Renal pelvis (tissue), 4 donors: ENCODE measurements around the gene POGZ. TPM values are rescaled to one million over a fixed set of nuclear protein-coding genes. Genes with fewer than 3 reads are reported as not detected.
A peak's percentile ranks its signal among the peaks of the same experiment; 100 is the strongest.
"Not testable (repeated sequence)": the region's sequence is repeated elsewhere in the genome, so short reads cannot be mapped to it uniquely, and the experiment has no call there.

Experiments
- DNase-seq: peaks from one replicate; pipeline ENCODE4 v3.0.0-alpha.2; 2013
- polyA plus RNA-seq, 3 donors: library from polyadenylated mRNA; unstranded; fragments of 120-200 nt; gene quantifications; one replicate each; pipeline ENCODE4 v1.2.1, GENCODE V29; 2013; ENCODE audit not compliant: insufficient read length in 3 of 3

The POGZ gene
- polyA plus RNA-seq, 3 donors = 94.8 to 158 (median 150) TPM

GRCh38 chr1:151425103-151425502 is 34.2 kb downstream of the POGZ start:
- DNase-seq = no peak

- no peak for DNase-seq
Measured at GRCh38 chr1:151419819-151420218, 39.5 kb downstream of the POGZ start.

DNA sequence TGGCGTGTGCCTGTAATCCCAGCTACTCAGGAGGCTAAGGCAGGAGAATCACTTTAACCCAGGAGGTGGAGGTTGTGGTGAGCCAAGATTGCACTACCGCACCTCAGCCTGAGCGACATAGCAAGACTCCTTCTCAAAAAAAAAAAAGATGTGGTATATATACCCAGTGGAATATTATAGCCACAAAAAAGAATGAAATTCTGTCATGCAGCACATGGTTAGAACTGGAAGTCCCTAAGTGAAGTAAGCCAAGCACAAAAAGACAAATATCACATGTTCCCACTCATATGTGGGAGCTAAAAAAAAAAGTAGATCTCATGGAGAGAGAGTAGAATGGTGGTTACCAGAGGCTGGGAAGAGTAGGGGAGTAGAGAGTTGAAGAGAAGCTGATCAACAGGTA is 41.2 kb downstream of the POGZ start:
- DNase-seq = no peak

DNA sequence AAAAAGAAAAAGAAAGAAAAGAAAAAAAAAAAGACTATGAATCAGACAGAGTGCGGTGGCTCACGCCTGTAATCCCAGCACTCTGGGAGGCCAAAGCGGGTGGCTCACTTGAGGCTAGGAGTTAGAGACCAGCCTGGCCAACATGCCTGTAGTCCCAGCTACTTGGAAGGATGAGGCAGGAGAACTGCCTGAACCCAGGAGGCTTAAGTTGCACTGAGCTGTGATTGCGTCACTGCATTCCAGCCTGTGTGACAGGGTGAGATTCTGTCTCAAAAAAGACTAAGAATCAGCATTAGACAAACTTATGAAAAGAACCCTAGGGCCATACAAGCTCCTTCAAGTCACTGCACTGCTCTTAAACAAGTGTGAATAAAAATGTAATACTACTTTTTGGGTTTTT is 43.1 kb downstream of the POGZ start:
- no peak for DNase-seq

GRCh38 chr1:151411884-151412283 is 47.4 kb downstream of the POGZ start:
- no peak for DNase-seq

- no peak for DNase-seq
Measured at GRCh38 chr1:151408891-151409290, 50.4 kb downstream of the POGZ start.

GRCh38 chr1:151407304-151407703 is 52.0 kb downstream of the POGZ start:
- no peak for DNase-seq

DNA sequence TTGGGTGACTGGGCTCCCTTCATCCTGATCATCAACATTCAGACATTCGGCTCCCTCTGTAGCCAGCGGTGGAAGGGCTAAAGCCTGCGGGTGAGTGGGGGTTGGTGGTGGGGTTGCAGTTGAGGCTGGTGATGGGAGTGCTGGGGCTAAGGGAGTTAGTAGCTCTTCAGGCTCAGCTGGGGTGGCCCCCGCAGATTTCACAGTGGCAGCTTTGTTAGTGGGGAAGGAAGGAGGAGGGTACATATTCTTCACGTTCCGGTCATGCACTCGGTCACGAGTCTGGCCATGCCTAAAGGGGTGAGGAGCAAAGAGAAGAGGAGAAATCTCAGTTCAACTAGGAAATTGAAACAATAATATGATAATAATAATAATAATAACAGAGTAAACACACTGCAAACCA is 53.1 kb downstream of the POGZ start:
- DNase-seq = no peak

- DNase-seq = no peak
Measured at GRCh38 chr1:151405187-151405951, 53.9 kb downstream of the POGZ start.

DNA sequence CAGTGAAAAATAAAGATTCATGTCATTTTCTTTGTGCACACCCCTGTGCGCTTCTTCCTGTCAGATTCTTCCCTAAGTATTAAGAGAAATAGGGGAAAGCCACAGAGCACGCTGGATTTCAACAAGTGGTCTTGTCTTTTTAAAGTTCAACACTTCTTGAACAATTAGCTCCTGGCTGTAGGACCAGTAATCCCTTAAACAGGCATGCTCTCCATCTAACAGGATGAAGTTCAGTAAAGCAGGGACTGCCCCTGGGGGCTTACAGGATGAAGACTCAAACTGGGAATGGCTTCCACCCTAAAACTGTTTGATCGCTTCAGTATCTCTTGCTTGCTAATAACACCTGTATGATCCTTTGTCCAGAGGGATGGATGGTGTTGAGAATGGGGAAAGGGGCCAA is 55.7 kb downstream of the POGZ start:
- no peak for DNase-seq

DNA sequence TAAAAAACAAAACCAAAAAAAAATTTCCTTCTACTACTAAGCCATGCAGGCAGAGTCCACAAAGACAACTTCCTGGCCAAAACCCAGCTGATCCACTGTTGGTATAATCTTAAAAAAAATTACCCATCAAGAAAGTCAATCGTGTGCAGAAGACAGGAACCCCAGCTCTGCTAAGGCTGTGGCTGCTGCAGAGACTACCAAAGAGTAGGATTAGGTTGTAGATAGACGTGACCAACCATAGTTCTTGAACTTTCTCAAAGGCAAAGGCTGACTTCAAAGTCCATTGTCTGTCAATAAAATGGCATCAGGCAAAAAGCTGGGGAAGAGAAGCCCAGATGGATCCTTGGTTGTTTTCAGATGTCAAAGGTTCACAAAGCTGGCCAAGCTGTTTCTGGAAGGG is 56.5 kb downstream of the POGZ start:
- no peak for DNase-seq

DNA sequence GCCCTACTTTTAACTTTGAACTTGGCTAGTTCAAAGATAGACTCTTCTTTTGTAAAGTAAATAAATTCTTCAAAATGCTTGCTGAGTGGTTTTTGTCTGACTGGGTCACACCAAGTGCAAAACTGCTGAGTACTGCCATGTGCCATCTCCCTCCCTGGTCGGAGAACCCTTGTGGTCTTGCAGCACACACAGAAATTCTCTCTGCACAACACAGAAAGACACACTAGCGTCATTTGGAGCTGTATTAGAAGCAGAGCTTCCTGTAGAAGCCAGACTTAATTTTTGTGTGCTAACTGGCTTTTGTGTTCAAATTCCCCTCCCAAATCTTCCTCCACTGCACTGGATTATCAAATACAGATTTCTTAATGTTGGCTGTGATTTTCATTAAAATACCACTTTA is 57.4 kb downstream of the POGZ start:
- DNase-seq = no peak

DNA sequence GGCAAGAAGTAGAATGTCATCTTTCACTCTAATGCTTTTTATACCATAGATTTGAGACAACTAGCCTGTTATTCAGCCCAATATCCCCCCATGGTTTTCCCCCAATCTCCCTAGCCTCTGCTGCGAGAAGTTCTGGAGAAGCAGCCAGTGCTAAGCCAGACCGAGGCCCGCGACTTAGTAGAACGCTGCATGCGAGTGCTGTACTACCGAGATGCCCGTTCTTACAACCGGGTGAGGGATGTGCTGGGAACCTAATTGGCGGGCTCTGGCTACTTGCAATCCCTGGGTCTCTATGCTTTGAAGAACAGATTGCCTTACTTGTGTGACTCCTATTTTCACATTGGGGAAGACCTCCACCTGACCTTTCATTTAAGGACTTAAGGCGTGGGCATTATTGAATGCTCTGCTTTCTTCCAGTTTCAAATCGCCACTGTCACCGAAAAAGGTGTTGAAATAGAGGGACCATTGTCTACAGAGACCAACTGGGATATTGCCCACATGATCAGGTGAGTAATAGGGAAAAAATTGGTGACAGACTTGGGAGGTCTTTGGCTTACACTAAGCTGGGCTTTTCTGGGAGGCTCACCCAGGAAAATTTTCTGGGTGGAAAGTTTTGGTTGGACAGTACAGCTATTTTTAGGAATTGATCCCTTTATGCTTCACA is 58.0 kb downstream of the POGZ start:
- no peak for DNase-seq

- peak; percentile 95 for DNase-seq
Measured at GRCh38 chr1:151399324-151400171, 59.7 kb downstream of the POGZ start, which contains the start of gene PSMB4. TSS of gene PSMB4 (plus strand) at chr1:151399573. CDS start at chr1:151399588, 15 bp downstream.

DNA sequence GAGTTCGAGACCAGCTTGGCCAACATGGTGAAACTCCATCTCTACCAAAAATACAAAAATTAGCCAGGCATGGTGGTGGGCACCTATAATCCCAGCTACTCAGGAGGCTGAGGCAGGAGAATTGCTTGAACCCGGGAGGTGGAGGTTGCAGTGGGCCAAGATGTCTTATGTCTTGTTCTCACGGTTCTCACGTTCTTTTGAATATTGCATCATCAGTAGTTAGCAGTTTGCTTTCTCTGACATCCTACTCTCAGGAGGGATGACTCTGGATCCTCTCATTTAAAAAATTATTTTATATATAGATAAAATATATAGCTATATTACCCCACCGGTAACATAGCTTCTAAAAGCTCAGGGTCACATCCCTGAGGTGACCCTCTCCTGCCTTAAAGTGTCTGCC is 63.0 kb downstream of the POGZ start:
- DNase-seq = not testable (repeated sequence)

- no peak for DNase-seq
Measured at GRCh38 chr1:151393583-151393982, 65.7 kb downstream of the POGZ start.

DNA sequence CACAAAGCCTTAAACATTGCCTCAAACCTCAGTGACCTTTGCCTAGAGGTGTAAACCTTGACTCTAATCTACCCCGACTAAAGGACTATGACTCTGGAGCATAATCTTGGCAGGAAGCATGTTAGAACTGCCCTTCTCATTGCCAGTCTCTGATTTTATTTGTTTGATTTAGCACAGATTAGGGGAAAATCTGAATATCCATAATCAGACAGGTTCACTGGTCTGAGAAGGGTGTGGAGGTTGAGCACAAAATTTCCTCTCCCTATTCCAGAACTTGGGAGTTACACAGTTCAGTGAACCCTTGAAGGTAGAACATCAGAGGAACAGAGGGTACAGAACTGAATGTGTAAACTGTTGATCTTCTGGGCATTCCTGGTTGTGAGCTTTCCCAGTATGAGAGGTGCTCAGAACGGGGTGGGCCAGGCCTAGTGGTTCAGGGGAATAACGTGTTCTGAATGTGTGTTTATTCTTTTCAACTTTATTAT is 68.2 kb downstream of the POGZ start:
- no peak for DNase-seq

DNA sequence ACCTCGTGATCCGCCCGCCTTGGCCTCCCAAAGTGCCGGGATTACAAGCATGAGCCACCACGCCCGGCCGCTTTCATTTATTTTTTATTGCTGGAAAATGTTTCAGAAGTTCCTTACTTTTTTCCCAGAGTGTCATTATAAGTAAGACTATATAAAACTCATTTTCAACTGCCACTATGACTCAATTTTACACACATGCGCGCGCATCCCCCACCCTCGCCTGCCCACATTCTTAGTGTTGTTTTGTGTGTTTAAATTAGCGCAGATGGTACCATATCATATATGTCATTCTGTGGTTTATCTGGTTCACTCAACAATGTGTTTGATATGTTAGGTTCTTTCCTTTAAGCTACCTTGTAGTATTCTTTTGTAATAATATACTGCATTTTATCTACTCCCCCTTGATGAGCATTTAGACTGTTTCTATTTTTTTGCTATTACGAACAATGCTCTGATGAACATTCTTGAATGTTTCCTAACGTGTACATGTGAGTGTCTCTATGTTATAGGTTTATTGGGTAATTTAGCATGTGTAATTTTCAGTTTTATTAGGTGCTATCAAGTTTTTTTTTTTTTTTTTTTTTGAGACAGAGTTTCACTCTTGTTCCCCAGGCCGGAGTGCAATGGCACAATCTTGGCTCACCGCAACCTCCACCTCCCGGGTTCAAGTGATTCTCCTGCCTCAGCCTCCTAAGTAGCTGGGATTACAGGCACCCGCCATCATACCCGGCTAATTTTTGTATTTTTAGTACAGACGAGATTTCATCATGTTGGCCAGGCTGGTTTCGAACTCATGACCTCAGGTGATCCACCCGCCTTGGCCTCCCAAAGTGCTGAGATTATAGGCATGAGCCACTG is 68.8 kb downstream of the POGZ start:
- not testable (repeated sequence) for DNase-seq

DNA sequence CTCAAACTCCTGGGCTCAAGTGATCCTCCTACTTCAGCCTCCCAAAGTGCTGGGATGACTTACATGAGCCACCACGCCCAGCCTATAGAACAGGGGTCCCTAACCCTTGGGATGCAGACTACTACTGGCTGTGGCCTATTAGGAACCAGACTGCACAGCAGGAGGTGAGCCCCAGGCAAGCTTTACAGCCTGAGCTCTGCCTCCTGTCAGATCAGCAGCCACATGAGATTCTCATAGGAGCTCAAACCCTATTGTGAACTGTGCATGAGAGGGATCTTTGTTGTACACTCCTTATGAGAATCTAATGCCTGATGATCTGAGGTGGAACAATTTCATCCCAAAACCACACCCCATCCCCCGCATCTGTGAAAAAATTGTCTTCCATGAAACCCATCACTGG is 73.3 kb downstream of the POGZ start:
- DNase-seq = no peak

DNA sequence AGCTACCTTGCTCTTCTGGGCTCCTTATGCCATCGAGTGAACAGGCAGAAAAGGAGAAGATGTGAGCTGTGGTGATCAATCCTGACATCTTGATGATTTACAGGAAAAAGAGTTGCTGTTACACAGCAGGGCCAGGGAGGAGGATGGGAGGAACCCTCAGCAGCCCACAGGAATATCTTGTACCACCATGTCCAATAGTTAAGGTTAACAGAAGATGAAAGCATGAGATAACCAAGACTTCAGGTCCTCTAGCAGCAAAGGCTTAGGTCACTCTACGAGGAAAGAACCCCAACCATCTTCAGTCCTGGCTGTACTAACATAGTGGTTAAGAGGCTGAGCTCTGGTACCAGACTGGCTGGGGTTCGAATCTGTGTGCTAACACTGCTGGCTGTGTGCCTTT is 74.7 kb downstream of the POGZ start:
- DNase-seq = no peak

GRCh38 chr1:151377150-151377884 is 82.0 kb downstream of the POGZ start:
- DNase-seq = no peak
